ENCODE measurements around the gene ORC2. TPM values are rescaled to one million over a fixed set of nuclear protein-coding genes. Genes with fewer than 3 reads are reported as not detected.

The ORC2 gene
- total RNA-seq, 1 experiment from 2014 or later: 17.7 TPM

- Histone ChIP-seq H3K79me2 (ENCODE audit: low read length) (peaks cover 83% of the 10 kb centered on the region), H3K9me2 (replicated peaks; ENCODE audit: low read length) (no peaks in the 10 kb centered on the region), H3F3A (ENCODE audit: low read length, unreplicated experiment) (peaks cover 14% of the 10 kb centered on the region), H3K4me3 (ENCODE audit: low read length) (peak overlapping the region; percentile 93), H3K9ac (ENCODE audit: low read length) (0 out of 2 replicates have a peak overlapping the region, but pooled peaks have one; percentile 0), H3K9me3 (ENCODE audit: low read length) (no peaks in the 10 kb centered on the region), H3K27me3 (ENCODE audit: low read length) (no peaks in the 10 kb centered on the region), H3K4me1 (ENCODE audit: insufficient read depth, low read length) (peaks cover 26% of the 10 kb centered on the region), H3K36me3 (ENCODE audit: low read depth, low read length) (peaks cover 64% of the 10 kb centered on the region), H3K4me2 (ENCODE audit: low read length) (peak overlapping the region; percentile 83), H3K27ac (ENCODE audit: low read length) (no peak overlapping the region), H2AFZ (ENCODE audit: low read length) (no peak overlapping the region), H4K20me1 (ENCODE audit: low read length) (peaks cover 39% of the 10 kb centered on the region)
- no peak for DNase-seq
- CTCF ChIA-PET: no interaction called here
- no TSS peak for BruUV-seq (replicated peaks)
- TF ChIP-seq CTCF (conservative IDR thresholded peaks at IDR 0.05; ENCODE audit: low read depth, low read length) (no peak), EZH2 (IDR thresholded peaks at IDR 0.05; ENCODE audit: low read length, unreplicated experiment) (no peak), EZH2phosphoT487 (IDR thresholded peaks at IDR 0.05; ENCODE audit: borderline replicate concordance, low read length) (no peak)
- intact Hi-C loops (cut with micrococcal nuclease): loop anchor here (2.0 kb wide), 1 partner anchor 47 kb away; no protein-coding TSS in a partner anchor
- POLR2A ChIA-PET (ENCODE audit: unreplicated experiment): no interaction called here
- ATAC-seq: no peak
Observed at GRCh38 chr2:200860092-200860795, 103.2 kb downstream of the ORC2 start.

Other genes starting within 250 kb of the ORC2 start
- gene BZW1, start 151.8 kb downstream of the ORC2 start, total RNA-seq (2014; rRNA removed): 389 and 626 TPM in 2 replicates
- gene CLK1, start 99.0 kb downstream of the ORC2 start, total RNA-seq (2014; rRNA removed): 46.9 and 51.1 TPM in 2 replicates
- 25.9 and 37.1 TPM in 2 replicates for gene PPIL3, start 74.6 kb downstream of the ORC2 start, total RNA-seq (2014; rRNA removed)
- 63.1 and 81.5 TPM in 2 replicates for gene NIF3L1, start 74.3 kb downstream of the ORC2 start, total RNA-seq (2014; rRNA removed)
- 3.6 and 5.5 TPM in 2 replicates for gene HYCC2, start 108.0 kb upstream of the ORC2 start, total RNA-seq (2014; rRNA removed)
- 154 and 176 TPM in 2 replicates for gene NDUFB3, start 108.3 kb upstream of the ORC2 start, total RNA-seq (2014; rRNA removed)
- 32.1 and 33.5 TPM in 2 replicates for gene CFLAR, start 152.5 kb upstream of the ORC2 start, total RNA-seq (2014; rRNA removed)
- gene CASP10, start 219.5 kb upstream of the ORC2 start, total RNA-seq (2014; rRNA removed): 1.3 and 4.2 TPM in 2 replicates